HG03575 (cell line): ENCODE results near the gene INSYN2B.

ENCODE experiments used
- ATAC-seq: cut with Tn5 transposase; IDR thresholded peaks from one replicate; pipeline ENCODE4 v1.9.1; 2021; ENCODE audit not compliant: unreplicated experiment, insufficient number of reproducible peaks, low FRiP score; ENCODE audit errors: extremely low read depth

INSYN2B gene

DNA sequence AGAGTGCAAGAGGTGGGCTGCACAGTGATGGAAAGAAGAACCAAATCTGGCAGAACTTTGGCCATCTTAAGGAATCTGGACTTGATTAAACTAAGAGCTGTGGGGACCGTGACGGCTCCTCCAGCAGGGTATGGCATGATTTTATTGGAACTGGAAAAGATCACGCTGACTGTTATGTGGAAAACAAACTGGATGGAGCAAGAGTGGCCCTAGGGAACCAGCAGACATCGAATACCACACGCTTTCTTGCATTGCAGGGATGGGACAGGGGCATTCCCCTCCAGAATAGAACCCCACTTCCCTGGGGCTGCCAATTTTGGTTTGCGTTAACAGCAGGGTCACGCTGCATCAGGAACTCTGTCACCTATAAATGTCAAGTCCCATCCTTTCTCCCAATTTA lies 38.8 kb downstream of the INSYN2B start:
- no peak for ATAC-seq

DNA sequence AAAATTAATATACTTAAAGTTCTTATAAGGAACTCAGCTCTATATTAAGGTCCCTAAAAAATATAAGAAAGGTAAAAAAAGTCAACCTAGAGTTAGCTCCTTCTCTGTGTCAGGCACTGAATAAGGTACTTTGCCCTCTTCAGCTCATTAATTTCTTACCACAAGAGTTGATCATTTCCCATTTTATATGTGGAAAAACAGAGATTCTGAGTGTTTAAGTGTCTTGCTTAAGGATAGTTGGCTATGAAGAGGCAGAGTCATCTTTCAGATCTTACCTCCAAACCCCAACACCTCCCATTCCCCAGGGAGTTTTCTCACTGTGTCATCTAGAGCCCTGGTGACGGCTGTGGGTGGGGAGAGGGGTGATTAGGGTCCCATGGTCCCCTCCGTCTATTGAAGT lies 40.6 kb downstream of the INSYN2B start:
- no peak for ATAC-seq

DNA sequence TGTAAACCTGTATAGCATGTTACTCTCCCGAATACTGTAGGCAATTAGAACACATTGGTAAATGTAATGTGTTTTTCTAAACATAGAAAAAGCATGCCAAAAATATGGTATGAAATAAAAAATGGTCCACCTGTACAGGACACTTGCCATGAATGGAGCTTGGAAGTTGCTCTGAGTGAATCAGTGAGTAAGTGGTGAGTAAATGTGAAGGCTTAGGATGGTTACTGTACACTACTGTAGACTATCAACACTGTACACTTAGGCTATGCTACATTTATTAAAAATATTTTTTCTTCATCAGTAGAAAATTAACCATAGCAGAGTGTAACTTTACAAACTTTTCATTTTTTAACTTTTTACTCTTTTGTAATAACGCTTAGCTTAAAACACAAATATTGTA lies 41.9 kb downstream of the INSYN2B start:
- no peak for ATAC-seq

DNA sequence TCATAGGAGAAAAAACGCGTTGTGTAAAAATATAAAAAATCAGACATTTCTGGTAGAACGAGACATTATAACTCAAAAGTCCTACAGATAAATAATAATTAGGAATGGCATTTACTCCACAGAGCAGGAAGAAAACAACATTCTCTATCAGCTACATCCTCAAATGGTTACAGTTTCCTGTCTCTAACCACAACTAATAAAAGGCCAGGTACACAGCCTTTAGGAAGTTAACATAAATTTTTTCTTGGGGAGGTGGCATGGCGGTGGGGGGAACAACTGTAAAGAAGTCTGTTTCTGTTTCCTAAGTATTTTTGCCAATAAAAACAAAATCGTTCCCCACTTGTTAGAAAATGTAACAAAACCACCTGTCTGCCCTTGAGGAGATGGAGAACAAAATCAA lies 44.5 kb downstream of the INSYN2B start:
- ATAC-seq = no peak

DNA sequence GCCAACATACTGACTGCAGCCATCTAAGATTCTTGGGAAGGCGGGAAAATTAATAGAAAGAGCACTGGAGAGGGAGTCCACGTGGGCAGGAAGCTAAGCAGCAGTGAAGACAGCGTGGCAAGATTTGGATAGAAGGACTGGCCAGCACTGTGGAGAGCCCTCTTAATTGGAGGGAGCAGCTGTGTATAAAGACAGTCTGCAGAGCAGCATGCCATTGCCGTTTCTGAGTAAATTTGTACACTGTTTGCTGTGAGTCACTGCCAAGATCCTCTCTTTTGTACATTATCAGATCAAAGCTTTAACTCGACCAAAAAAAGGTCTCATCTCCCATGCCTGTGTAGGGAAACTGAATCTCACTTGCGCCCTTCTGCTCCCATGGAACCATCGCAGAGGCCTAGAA lies 45.3 kb downstream of the INSYN2B start:
- no peak for ATAC-seq

DNA sequence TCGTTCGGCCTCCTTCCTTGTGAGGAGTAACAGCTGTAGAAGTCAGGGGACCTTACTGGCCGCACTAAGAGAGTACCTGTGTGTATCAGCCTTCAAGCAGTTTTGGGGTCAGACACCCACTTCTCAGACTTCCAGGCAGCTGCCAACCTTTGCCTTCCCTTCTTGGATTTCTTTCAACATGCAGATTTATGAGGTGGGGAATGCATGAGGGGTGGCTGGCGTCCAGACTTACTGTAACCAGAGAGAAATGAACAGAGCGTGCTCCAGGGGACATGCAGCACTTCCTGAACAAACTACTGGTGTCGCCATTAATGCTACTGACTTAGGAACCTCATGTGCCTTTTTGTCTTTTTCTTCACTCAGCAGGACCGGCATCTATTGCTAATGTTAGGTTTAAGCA lies 46.7 kb downstream of the INSYN2B start:
- ATAC-seq = no peak

DNA sequence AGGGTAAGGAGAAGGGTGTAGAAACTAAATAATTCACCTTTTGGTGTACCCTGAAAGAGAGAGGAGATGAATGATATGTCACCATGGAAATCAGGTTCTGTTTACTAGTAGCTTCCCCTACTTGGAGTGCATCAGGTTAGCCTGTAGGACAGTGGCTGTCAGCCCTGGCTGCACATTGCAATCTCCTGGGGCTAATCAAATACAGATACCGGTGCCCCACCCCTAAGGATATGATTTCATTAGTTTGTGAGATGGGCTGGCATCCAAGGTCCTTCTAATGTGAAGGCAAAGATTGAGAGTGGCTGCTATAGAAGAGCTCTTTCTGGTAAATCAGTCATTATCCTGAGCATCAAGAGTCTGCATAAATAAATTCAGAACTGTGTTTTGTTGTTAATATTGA lies 47.2 kb downstream of the INSYN2B start:
- ATAC-seq = no peak

DNA sequence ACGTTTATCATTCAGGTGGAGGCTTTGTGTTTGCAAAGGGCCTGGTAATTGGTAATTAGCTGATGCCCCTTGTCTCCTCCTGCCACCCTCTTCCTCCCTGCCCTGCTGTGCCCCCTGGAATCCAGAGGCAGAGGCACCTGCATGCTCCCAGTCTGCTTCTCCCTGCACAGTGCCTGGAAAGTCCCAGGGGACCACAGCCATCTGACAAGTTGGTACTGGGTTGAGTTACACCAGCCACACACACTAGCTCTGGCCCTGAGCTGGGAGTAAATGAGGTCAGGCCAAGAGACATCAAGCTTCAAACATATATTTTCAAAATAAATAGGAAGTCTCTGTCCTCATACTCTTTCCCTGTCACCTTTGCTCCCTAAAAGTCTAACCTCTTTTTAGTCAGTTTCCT lies 56.3 kb downstream of the INSYN2B start:
- ATAC-seq = no peak

DNA sequence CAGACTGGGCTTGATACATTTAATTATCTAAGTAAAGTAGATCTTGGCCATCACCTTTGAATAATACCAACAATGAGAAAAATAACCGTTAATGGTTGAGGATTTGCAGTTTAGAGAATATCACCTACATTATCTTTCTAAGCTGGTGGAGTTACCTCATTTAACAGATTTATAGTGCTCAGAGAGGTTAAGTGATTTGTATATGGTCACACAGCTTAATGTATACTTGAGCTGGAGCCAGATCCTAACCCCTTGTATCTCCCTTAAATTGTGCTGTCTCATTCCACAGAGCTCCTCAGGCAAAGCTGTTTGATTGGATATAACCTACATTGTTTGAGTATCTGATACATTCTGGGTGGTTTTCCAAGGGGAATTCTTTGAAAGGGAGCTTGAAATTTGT lies 57.8 kb downstream of the INSYN2B start:
- no peak for ATAC-seq

DNA sequence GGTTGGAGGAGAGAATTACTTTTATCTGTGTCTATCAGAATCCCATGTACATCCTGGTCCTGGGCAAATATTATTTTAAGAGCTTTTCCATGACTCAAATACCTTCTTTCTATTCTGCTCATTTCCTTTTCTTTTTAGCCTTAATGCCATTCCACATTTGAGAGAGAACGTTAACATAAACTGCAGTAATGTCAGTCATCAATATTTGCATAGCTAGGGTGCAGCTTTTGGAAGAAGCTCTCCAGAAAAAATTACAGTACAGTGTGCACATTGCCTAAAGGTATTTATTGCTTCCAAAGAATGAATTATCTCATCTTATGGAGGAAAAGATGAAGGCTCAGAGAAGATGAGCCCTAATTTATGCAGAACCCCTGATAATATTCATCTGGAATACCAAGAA lies 58.3 kb downstream of the INSYN2B start:
- no peak for ATAC-seq

DNA sequence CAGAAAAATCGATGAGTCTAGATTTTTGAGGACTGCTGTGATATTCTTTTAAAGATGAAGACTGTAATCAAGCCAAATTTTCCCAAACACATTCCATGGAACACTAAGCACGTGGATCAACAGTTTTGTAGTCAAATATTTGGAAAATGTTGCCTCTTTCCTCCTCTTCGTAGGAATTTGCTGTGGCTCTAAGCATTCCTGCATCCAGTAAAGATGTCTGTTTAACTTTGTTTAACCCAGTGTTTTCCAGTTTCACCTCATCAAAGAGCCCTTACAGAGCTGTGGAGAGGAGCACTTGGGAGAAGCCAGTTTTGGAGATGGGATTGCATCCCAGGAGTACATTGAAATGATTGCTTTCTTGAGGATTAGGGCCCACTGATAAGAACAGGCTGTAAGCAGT lies 58.9 kb downstream of the INSYN2B start:
- ATAC-seq = no peak

DNA sequence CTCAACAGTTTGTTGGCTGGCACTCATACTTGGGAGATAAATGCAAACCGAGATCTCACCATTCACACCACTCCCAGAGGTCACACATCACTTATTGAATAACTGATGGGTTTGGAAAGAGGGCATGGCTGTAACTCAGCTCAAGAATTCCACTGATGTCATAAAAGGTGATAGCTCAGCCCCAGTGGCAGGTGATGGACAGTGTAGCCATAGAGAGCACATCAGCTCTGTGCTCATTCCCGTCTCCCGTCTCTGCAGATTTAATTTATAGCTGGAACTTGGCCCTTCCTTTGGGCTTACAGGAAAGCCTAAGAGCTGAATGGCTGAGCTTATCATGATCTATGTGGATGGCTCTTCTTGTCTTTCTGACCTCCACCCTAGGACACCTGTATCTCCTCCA lies 59.8 kb downstream of the INSYN2B start:
- ATAC-seq = no peak

DNA sequence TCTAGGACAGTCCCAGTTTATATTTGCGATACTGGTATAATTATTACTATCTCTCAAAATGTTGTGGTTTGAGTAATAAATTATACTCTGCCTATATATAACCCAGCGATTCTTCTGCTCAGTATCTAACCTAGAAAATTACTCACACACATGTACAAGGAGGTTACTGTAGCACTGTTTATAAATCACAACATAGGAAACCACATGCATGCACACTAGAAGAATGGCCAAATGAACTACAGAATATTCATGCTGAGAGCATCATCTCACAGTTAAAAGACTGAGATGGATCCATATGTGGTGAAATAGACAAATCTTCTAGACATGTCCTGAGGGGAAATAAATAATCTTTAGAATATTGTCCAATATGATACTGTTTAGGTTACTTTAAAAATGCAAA lies 62.1 kb downstream of the INSYN2B start:
- ATAC-seq = no peak

DNA sequence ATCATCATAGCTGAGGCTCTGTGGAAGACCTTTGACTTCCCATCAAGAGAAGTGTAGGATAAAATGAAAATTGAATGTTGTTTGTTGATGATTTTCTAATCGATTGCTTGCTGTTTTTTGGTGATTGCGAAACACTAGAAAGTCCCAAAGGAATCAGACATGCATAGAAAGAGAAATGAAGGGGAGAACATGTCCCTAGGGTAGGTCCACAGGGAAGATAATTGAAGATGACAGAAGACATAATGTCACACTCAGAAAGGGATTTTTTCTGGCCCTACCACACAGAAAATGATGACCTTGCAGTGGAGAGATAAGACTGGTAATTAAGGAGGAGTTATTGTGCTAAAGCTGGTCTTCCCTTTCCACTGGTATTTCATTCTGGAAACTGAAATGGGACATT lies 62.8 kb downstream of the INSYN2B start:
- ATAC-seq = no peak

DNA sequence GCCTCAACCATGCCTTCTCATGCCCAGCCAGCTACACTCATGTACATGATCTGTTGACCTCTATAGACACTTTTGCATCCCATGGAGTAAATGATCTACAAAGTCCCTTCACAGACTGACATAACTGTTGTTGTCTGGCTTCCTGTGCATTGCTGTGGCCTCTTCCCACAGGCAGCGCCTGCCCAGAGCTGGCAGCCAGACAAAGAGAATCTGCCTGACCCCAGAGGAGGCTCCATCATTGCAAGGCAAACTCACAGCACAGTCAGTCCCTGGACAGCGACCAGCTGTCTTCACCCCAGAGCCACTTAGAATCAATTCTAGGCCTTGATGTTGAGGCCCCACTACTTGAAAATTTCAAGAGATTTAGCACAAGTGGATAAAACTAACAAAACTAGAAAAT lies 65.5 kb downstream of the INSYN2B start:
- ATAC-seq = no peak

DNA sequence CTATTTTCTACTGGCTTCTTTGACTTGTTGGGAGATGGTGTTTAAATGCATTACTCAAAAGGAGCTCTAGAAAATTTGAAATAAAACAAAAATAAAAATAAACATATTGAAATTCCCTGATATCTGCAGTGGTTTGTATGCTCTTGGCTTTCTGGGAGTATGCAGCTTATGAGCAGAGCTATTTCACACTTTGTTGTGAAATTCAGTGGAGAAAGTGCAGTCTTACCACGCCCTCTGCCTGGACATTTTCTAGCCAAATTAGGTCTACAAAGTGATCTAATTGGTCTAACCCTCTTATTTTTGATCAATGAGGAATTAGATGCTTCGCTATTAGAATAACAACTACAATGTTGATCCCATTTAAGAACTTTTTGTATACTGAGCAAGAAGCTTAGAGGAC lies 66.8 kb downstream of the INSYN2B start:
- no peak for ATAC-seq

DNA sequence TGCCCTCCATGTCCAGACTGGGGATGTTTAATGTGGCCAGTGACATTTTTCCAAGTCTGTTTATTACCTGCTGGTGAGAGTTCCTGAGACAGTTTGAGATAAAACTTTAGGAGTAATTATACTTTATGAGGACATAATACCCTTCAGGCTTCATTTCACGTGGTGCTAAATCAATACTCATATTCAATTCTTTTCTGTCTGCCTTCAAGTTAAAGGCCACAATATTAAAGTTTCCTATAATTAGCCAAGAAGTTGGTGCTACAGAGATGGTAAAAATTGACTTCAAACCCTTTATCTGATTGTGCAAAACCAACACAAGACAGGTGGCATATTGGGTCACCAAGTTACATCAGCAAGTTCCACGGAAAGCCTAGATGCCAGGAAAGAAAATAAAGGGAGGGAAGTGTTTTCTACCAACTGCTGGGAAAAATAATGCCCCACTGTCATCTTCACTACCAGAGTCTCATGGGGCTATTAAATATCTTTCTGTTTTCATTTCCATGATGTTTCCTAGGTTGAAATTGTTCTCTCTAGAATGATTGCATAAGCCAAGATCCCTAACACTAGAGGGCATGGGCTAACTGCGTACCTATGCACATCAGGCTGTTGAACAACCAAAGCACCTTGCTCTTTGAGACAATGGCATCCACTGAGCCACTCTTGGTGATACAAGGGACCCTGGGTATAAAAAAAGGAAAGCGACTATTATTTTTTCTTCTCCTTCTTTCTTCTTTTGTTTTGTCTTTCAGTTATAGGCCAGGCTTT lies 68.7 kb downstream of the INSYN2B start:
- ATAC-seq = no peak

DNA sequence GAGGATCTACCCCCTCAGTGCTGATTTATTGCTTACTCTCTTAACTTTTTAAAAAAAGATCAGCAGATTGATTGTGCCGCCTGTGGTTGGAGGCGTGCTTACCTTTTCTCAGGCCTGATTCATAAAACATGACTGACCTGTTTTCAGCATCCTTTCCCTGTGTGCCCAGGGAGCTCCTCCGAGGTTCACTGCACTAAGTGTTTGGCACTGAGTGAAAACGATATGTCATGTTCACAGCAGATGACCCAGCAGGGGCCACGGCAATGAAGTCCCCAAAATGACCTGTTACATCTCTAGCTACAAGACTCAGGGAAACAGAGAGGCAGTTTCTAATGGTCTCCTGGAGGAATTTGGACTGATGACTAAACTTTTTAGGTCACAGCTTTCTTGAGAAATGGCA lies 69.9 kb downstream of the INSYN2B start:
- no peak for ATAC-seq

DNA sequence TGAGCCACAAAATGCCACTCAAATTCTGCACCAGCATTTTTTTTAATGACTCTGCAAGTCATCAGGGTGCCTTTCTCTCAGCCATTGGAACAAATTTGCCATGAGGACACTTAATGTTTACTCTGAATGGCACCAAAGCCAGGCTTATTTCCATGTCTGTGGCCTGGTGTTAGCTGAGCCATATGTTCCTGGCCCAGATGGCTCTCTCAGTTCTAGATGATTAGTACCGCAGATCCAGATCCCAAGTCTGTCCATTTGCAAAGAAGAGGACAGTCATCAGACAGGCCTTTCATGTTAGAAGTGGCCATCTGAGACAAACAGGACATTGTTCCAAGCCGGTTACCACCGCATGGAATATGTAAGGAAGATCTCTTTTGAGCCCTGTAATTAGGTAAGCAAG lies 70.3 kb downstream of the INSYN2B start:
- ATAC-seq = no peak

DNA sequence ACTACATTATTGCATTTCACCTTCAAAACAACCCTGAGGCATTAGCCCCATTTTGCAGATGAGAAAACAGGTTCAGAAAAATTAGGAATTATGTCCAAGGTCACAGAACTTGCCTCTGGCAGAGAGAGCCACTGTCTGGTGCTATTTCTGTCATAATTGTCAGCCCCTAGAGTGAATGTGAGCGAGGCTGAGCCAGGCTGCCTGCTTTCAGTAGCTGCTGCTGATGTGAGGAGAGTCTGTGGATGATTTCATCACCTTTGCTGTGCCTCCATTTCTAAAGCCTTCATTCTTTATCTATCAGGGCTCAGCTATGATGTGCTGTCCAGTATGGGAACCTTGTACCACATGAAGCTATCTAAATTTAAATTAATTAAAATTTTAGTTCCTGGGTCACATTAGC lies 71.4 kb downstream of the INSYN2B start:
- ATAC-seq = no peak
